Subcutaneous adipose tissue (tissue), 4 donors: ENCODE results near the gene LOXL1. TPM values are rescaled to one million over a fixed set of nuclear protein-coding genes. Genes with fewer than 3 reads are reported as not detected.

Experiments used
- total RNA-seq, 4 donors: library from RNA; depleted of rRNA; stranded (reverse); fragments of >200 nt; gene quantifications; one replicate each; pipeline ENCODE4 v1.1.0, GENCODE V29; 2016
- TF ChIP-seq, protein P1 (sequence below): fragments of 450-650 bp; IDR thresholded peaks from one replicate; pipeline ENCODE4 v1.5.1; 2016; ENCODE audit warnings: low read depth, mild to moderate bottlenecking, control low read depth, antibody characterized with exemption, moderate library complexity

Gene LOXL1
- total RNA-seq, 4 donors from 2014 or later: 4.2 to 9.2 (median 6.3) TPM

DNA sequence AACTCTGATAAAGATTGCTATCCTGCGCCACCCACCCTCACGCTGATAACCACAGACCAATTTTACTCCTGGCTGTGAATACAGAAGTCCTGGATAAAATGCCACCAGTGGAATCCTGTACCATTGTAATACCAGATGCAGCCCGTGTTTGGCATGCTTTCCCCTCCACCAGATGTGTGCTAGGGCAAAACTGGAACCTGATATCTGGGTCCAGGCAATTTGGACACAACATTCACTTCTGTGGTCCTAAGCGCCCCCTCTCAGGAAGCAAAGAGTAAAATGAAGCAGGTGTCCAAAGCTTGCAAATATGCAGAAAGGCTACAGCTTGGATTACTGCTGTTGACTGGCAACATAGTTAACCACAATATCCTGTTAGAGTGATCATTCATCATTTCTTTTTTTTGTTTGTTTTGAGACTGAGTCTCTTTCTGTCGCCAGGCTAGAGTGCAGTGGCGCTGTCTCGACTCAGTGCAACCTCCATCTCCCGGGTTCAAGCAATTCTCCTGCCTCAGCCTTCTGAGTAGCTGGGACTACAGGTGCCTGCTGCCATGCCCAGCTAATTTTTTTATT lies 32.8 kb downstream of the LOXL1 start:
- TF ChIP-seq, protein P1, sequence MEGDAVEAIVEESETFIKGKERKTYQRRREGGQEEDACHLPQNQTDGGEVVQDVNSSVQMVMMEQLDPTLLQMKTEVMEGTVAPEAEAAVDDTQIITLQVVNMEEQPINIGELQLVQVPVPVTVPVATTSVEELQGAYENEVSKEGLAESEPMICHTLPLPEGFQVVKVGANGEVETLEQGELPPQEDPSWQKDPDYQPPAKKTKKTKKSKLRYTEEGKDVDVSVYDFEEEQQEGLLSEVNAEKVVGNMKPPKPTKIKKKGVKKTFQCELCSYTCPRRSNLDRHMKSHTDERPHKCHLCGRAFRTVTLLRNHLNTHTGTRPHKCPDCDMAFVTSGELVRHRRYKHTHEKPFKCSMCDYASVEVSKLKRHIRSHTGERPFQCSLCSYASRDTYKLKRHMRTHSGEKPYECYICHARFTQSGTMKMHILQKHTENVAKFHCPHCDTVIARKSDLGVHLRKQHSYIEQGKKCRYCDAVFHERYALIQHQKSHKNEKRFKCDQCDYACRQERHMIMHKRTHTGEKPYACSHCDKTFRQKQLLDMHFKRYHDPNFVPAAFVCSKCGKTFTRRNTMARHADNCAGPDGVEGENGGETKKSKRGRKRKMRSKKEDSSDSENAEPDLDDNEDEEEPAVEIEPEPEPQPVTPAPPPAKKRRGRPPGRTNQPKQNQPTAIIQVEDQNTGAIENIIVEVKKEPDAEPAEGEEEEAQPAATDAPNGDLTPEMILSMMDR: no peak

DNA sequence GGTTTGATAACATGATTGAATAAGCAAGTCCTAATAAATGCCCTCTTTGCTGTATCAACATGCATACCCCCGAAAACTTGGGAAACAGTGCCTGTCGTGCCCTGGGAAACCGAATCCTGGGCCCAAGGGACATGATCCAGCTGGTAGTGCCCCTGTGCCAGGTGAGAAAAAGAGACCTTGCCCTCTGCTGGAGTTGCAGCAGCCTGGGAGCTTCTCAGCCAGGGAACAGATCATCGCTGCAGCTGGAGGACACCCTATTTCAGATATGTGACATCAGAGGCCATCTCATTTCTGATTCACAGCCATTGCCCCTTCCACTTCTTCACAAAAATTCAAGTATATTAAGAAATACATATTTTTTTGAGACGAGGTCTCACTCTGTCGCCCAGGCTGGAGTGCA lies 33.5 kb downstream of the LOXL1 start:
- TF ChIP-seq, protein P1: no peak

GRCh38 chr15:73962433-73962832 lies 36.2 kb downstream of the LOXL1 start:
- TF ChIP-seq, protein P1: no peak

DNA sequence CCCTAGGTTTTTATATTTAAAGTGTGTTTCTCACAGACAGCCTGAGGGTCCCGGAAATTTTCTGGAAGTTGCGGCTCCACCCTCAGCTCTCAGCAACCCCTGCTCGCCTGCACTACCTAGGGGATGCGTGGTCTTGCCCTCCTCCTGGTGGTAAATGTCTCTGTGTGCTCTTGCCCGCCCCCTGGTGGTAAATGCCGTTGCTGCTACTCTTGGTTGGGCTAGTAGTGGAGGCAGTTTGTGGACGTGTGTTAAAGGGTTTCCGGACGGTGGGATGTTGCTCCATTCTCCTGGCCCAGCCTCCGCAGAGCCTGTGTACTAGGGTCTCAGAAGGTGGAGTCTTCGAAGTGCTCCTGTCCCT lies 38.5 kb downstream of the LOXL1 start:
- TF ChIP-seq, protein P1: no peak

DNA sequence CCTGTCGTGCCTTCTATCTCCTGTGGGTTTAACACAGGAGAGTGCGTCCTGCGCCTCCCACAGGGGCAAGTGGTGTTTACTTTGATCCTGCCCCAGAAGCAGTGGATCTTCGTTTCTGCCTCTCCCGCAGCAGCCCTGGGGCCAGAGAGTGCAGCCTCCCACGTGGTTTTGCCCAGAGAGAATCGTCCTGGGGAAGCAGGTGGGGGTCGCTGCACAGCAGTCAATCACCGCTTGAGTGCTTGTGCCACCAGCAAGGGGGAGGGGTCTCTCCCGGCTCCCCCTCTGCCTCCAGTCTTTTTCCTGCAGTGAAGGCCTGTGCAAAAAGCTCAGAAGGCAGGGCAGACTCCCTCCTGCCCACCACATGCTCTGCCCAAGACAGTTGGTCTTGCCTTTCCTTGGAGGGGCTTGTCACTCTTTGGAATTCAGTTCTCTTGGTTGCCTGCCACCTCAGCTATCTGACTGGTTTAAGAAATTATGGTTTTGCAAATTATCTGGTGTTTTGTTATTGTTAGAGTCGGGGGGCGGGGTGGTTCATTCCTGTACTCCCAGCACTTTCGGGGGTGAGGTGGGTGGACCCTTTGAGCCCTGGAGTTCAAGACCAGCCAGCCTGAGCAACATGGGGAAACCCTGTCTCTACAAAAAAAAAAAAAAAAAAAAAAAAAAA lies 39.0 kb downstream of the LOXL1 start:
- TF ChIP-seq, protein P1: no peak

- TF ChIP-seq, protein P1: no peak
These were observed 39.5 kb downstream of the LOXL1 start for GRCh38 chr15:73965758-73966113.

DNA sequence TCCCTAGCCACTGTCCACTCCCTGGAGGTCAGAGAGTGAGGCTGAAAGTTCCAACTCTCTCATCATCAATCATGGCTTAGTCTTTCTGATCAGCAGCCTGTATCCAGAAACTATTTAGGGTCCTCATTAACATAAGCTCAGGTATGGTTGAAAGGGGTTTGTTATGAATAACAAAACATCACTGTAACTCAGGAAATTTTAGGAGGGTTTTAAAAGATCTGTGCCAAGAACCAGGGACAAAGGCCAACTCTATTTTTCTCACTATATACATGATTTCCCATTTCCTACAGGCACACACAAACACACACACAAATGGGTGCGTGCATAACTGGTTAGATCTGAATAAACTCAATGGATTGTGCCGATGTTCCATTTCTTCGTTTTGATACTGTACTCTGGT lies 42.2 kb downstream of the LOXL1 start:
- TF ChIP-seq, protein P1: no peak
